ACHN (cell line): ENCODE results near the gene P2RY2.

ENCODE experiments used
- DNase-seq: peaks from one replicate; pipeline ENCODE4 v3.0.0-alpha.2; 2015
- in situ Hi-C: cut with HindIII; loops from 2 replicates; pipeline ENCODE4 v1.10.0; 2017; ENCODE audit warnings: low sequenced_read_pairs, low pct_ligation_motif_present, low pct_unique_long_range_greater_than_20kb

Gene P2RY2

DNA sequence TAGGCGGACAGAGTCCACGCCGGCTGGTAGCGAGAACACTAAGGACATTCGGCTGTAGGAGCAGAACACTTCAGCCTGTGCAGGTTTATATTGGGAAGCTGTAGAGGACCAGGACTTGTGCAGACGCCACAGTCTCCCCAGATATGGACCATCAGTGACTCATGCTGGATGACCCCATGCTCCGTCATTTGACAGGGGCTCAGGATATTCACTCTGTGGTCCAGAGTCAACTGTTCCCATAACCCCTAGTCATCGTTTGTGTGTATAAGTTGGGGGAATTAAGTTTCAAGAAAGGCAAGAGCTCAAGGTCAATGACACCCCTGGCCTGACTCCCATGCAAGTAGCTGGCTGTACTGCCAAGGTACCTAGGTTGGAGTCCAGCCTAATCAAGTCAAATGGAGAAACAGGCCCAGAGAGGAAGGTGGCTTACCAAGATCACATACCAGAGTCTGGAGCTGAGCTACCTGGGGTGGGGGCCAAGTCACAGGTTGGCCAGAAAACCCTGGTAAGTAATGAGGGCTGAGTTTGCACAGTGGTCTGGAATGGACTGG is 17.2 kb downstream of the P2RY2 start:
- in situ Hi-C loops, result no loop called here
- no peak for DNase-seq

DNA sequence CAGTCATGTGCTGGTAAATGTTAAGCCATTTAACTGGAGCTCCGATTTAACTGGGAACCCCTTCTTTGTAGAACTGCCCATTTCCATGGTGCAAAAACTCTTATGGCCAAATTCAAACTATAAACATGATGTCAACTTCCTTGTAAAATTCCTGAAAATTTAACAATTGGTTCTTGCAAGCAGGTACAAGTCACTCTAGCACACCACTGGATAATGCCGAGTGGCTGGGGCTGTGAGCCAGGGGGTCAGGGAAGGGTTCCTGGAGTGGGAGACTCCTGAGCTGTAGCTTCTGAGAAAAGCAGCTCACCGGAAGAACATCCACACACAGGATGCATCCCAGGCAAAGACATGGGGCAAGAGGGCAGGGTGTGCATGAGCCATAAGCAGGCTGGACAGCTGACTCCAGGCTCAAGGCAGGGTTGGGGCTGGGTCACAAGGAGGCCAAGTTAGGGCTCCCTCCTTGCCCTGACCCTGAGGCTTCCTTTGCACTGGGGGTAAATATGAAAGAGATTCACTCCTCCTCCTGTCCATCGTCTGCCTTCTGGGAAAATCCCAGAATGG is 18.2 kb downstream of the P2RY2 start:
- in situ Hi-C loops, result no loop called here

GRCh38 chr11:73236854-73237253 is 18.8 kb downstream of the P2RY2 start:
- in situ Hi-C loops, result no loop called here
- peak; percentile 46 for DNase-seq

More for the DNA sequence above, 18.2 kb downstream of the P2RY2 start:
- no peak for DNase-seq

DNA sequence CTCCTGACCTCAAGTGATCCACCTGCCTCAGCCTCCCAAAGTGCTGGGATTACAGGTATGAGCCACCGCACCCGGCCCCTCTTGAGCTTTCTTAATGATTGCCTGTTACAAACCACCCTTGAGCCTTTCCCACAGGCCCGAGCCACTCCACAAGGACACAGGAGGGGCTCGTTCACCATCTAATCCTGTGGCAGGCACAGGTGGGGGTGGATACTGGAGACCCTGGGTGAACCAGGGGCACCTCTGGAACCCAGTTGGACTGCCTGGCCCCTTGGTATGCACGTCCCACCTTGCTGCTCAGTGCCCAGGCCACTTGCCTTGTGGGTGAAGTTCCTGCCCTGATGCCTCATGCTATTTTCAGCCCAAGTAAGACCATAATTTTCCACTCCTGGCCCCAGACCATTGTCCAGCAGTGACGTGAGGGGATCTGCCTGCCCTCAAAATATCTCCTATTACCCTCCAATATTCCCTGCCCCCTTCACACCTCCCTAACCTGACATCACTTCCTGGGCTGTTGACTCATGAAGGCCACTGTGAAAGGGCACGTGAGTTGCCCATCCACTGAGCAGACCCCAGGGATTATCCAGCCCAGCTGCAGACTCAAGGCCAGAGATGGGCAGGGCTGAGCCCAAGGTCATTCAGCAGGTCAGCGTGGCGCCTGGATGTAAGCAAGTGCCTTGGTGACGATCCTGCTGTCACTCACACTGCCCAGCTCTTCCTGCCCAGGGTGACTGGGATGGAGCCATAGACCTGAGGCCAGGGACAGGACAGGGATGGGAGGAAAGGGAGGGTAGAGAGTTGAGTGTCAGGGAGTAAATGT is 19.6 kb downstream of the P2RY2 start:
- DNase-seq, result no peak
- in situ Hi-C loops, result no loop called here

- DNase-seq, result no peak
- in situ Hi-C loops, result no loop called here
Measured at GRCh38 chr11:73239111-73239521, 21.0 kb downstream of the P2RY2 start.

DNA sequence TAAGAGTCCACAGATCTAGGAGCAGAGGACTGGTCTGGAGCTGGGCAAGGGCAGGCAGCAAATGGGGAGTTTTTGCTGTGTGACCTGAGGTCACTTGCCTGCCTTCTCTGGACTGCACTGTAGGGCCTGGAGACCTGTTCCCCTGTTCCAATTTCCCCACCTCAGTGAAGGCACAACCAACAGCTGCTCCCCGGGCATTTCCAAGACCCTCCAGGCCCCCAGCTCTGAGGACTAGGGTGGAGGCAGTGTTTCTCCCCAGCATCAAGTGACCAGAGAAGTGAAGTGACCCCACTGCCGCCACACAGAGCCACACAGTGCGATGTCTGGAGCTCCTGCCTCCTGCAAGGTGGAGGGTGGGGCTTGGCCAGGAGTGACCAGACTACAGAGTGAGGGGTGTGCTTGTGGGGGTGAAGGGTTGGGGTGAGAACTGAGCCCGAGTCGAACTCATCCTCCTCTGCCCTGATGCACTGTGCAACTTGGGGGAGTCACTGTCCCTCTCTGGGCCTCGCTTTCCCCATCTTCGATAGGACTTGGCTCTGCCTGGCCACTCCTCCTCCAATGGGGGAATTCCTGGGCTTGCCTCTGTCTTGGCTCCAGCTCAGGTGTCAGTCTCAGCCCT is 21.6 kb downstream of the P2RY2 start:
- in situ Hi-C loops, result no loop called here
- DNase-seq, result no peak

DNA sequence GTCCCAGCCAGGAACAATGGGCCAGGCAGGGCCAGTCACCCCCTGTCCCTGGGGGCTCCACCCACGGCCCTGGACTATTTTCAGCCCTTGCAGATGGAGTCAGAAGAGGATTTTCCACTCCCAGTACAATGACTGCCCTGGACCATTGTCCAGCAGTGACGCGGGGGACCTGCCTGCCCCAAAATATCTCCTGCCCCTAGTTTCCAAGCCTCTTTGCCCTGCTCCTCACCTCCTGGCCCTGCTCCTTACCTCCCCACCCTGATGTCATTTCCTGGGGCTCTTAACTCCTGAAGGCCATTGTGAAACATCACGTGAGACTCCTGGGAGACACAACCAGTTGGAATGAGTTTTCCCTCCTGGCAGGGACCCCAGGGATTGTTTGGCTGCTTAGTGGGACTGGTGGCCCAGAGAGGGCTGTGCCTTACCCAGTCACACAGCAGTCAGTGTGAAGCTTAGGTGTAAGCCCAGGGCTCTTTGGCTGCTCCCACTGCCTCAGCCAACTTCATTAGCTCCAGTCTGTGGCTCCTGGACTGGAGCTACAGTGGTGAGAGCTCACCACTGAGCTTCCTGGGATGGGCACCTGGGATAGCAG is 22.2 kb downstream of the P2RY2 start:
- DNase-seq, result no peak
- in situ Hi-C loops, result no loop called here

DNA sequence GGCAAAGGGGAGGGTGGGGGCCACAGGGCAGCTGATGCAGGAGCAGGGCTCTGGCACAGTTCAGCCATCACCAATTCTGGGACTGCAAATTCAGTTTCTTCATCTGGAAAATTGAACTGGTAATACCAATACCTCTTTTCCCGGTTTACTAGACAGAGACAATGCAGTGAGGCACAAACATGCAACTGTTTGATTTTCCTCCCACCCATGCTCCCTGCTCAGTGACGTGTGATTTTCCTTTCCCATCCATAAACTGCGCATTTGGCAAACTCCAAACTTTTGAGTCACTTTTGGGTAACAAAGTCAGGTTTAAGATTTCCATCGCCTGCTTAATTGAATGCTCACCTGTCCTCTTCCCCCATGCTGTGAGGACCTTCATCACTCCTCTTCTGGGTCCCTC is 23.2 kb downstream of the P2RY2 start:
- in situ Hi-C loops, result no loop called here
- DNase-seq, result no peak

DNA sequence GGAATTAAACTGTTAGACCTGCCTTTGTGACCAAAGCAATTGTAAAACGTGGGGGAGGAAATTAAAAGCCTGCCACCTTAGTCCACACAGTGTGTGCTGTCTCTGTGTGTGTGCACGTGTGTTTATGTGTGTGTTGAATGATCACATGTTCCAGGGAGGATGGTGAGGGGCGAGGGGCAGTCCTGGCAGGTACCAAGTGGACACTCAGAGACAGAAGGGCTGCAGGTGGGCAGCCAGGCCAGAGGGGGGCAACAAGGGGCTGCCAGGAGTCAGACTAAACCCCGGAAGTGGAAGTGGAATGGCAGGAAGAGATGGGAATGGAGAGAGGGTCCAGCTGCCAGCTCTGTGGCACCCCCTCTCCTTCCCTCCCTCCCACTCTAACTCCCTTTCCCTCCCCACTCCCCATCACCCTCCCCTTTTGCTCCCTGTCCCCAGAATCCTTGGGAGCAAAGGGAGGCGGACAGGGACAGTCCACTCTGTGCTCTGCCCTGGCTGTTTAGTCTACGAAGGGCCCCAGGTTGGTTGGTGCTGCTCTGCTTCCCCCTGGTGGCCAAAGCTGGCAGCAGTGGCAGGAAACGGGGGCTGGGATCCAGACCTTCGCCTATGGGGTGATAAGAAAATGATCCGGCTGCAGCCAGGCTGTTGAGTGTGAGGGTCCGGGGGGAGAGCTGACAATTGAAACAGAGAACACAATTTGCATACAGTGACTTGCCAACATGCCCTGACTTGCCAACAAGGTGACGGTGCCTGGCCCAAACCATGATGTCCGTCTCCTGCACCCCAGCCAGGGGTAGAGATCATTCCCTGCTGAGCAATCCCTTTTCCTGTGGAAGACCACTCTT is 24.4 kb downstream of the P2RY2 start:
- in situ Hi-C loops, result no loop called here

GRCh38 chr11:73243093-73243485 is 25.0 kb downstream of the P2RY2 start:
- DNase-seq, result no peak
- in situ Hi-C loops, result no loop called here

More for the DNA sequence above, 24.4 kb downstream of the P2RY2 start:
- DNase-seq, result peak; percentile 73

DNA sequence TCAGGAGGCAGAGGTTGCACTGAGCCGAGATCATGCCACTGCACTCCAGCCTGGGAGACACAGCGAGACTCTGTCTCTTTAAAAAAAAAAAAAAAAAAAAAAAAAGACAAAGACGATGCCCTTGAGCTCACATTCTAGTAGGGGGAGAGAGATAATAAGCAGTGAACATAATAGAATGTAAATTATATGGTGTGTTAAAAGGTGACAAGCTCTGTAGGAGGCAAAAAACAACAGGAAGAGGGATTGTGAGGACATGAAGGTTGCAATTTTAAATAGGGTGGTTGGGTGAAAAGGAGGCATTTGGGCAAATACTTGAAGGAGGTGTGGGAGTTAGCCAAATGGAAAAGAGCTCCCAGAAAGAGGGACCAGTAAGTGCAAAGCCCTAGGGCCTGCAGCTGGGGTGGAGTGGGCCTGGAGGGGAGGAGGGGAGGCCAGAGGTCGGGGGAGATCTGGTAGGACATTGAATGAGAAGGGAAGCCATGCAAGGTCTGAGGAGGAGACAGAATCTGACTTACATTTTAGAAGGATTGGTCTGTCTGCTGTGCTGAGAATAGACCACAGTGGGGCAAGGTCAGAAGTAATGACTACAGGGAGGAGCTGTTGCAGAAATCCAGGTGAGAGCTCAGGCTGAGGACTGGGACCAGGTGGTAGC is 26.6 kb downstream of the P2RY2 start:
- DNase-seq, result no peak
- in situ Hi-C loops, result no loop called here

DNA sequence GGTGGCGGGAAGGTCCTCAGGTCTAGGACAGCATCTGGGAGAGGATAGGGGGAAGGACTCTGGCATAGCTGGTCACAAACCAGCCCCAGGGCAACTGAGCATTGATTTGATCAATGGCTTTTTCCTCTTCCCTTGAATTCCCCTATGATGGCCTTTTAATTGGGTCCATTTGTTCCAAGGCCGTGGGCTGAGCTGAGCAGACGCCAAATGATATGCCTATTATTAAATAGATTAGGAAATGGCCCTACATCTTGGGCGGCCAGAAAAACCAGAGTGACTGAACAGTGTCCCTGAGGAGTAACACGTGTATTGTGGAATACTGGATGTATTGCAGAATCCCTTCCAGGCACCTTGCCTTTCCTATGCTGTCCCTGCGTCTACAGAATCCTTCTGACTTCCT is 27.4 kb downstream of the P2RY2 start:
- in situ Hi-C loops, result no loop called here
- DNase-seq, result no peak

DNA sequence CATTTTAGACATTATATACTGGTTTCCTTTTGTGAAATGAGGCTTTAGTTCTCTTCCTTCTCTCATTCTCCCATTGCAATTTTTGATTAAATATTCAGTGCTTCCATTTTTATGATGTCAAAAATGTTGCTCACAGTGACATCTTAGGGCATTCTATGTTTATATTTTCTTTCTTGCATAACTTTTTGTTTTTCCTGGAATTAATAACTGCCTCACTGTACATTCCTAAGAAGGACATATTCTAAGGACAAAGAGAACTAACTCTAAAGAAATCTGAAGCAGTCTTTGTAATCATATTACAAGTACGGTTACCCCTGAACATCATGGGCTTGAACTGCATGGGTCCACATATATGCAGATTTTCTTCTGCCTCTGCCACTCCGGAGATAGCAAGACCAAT is 28.2 kb downstream of the P2RY2 start:
- no peak for DNase-seq
- in situ Hi-C loops, result no loop called here

GRCh38 chr11:73248526-73249185 is 30.6 kb downstream of the P2RY2 start:
- no peak for DNase-seq
- in situ Hi-C loops, result no loop called here

GRCh38 chr11:73249304-73249703 is 31.2 kb downstream of the P2RY2 start:
- no peak for DNase-seq
- in situ Hi-C loops, result no loop called here

- in situ Hi-C loops, result no loop called here
- DNase-seq, result no peak
Measured at GRCh38 chr11:73249853-73250783, 32.0 kb downstream of the P2RY2 start.
